Gastroesophageal sphincter (tissue), 3 donors: ENCODE results near the gene GLRA1.

ENCODE experiments used
- CTCF ChIP-seq, 4 experiments: fragments of 200-600 bp in 2 of 4; fragments of 450-650 bp in 2 of 4; sonication (generic) in 1 of 4; IDR thresholded peaks; one replicate each; pipeline ENCODE4 v1.5.1; 2017 to 2019; ENCODE audit warnings: antibody characterized with exemption in 4 of 4, mild to moderate bottlenecking in 2 of 4, moderate library complexity in 2 of 4
- EP300 ChIP-seq: sonication (generic); formaldehyde crosslinking; IDR thresholded peaks from one replicate; pipeline ENCODE4 v1.6.1; 2017; ENCODE audit warnings: antibody characterized with exemption, mild to moderate bottlenecking
- POLR2A ChIP-seq, 2 donors: fragments of 450-650 bp; IDR thresholded peaks; one replicate each; pipeline ENCODE4 v1.6.1; 2017; ENCODE audit warnings: antibody characterized with exemption in 2 of 2, mild to moderate bottlenecking in 2 of 2, moderate library complexity in 1 of 2
- POLR2AphosphoS5 ChIP-seq: sonication (generic); formaldehyde crosslinking; IDR thresholded peaks from one replicate; pipeline ENCODE4 v1.6.1; 2017; ENCODE audit warnings: antibody characterized with exemption

GRCh38 chr5:151925340-151925739, 689 bp upstream of the GLRA1 start:
- TF ChIP-seq CTCF (IDR thresholded peaks at IDR 0.05) (no peak), EP300 (no peak), POLR2A (IDR thresholded peaks at IDR 0.05) (no peak), POLR2AphosphoS5 (no peak)
